Left ventricle myocardium inferior (tissue), 1 donor: ENCODE results near the gene BPIFA1. TPM values are rescaled to one million over a fixed set of nuclear protein-coding genes. Genes with fewer than 3 reads are reported as not detected.

Experiments used
- DNase-seq: peaks from one replicate; pipeline ENCODE4 v3.0.0-alpha.2; 2020
- H3K27ac ChIP-seq: fragments of 200-600 bp; replicated peaks from 2 replicates; pipeline ENCODE4 v1.8.0; 2021
- H3K27me3 ChIP-seq: fragments of 200-600 bp; 2 replicates; pipeline ENCODE4 v1.8.0; 2021; ENCODE audit warnings: low read depth
- H3K36me3 ChIP-seq: fragments of 200-600 bp; 2 replicates; pipeline ENCODE4 v1.8.0; 2021
- H3K4me1 ChIP-seq: fragments of 200-600 bp; 2 replicates; pipeline ENCODE4 v1.8.0; 2021
- H3K4me3 ChIP-seq: fragments of 200-600 bp; 2 replicates; pipeline ENCODE4 v1.8.0; 2021; ENCODE audit warnings: mild to moderate bottlenecking, moderate library complexity
- H3K9me3 ChIP-seq: fragments of 200-600 bp; replicated peaks from 2 replicates; pipeline ENCODE4 v1.8.0; 2021
- CTCF ChIP-seq: fragments of 200-600 bp; IDR thresholded peaks from 2 replicates; pipeline ENCODE4 v1.8.0; 2021; ENCODE audit warnings: antibody characterized with exemption, mild to moderate bottlenecking, borderline replicate concordance
- intact Hi-C: fragments of 100-400 bp; cut with micrococcal nuclease; formaldehyde crosslinking; loops from one replicate; pipeline ENCODE4 v1.11.0; 2022
- total RNA-seq: library from RNA; stranded (reverse); fragmentation: NEBNext Ultra II Directional; extraction: Animal tissue kit (Norgen Biotek cat#: 25700); gene quantifications from one replicate; pipeline ENCODE4 v1.2.1, GENCODE V29; 2021
- donor health status: DM: no; HTN: yes; CAD: no; lungs with severe emphysema.

The BPIFA1 gene
- total RNA-seq, 1 donor from 2014 or later: not detected

GRCh38 chr20:33278700-33279099 lies 42.9 kb downstream of the BPIFA1 start:
- Histone ChIP-seq H3K4me1 (no peaks in the 10 kb centered on the region), H3K9me3 (no peaks in the 10 kb centered on the region), H3K27ac (no peak overlapping the region), H3K27me3 (peaks cover 78% of the 10 kb centered on the region), H3K4me3 (no peak overlapping the region), H3K36me3 (no peaks in the 10 kb centered on the region)
- DNase-seq: no peak
- no peak for TF ChIP-seq CTCF
- intact Hi-C loops: no loop called here

GRCh38 chr20:33279261-33279910 lies 43.6 kb downstream of the BPIFA1 start:
- Histone ChIP-seq H3K36me3 (no peaks in the 10 kb centered on the region), H3K27ac (no peak overlapping the region), H3K9me3 (no peaks in the 10 kb centered on the region), H3K4me1 (no peaks in the 10 kb centered on the region), H3K27me3 (peaks cover 85% of the 10 kb centered on the region), H3K4me3 (no peak overlapping the region)
- no peak for TF ChIP-seq CTCF
- intact Hi-C loops: no loop called here
- no peak for DNase-seq

- Histone ChIP-seq H3K27ac (no peak overlapping the region), H3K9me3 (no peaks in the 10 kb centered on the region), H3K27me3 (peaks cover 92% of the 10 kb centered on the region), H3K4me1 (no peaks in the 10 kb centered on the region), H3K4me3 (no peak overlapping the region), H3K36me3 (no peaks in the 10 kb centered on the region)
- intact Hi-C loops: no loop called here
- DNase-seq: no peak
- TF ChIP-seq CTCF: no peak
Observed at GRCh38 chr20:33280000-33280680, 44.3 kb downstream of the BPIFA1 start.

- intact Hi-C loops: no loop called here
- H3K27me3 ChIP-seq: peaks cover 94% of the 10 kb centered on the region
- no peaks in the 10 kb centered on the region for H3K36me3 ChIP-seq
- no peak for DNase-seq
- TF ChIP-seq CTCF: no peak
- H3K9me3 ChIP-seq: no peaks in the 10 kb centered on the region
- H3K4me3 ChIP-seq: no peak overlapping the region
- no peak overlapping the region for H3K27ac ChIP-seq
- no peaks in the 10 kb centered on the region for H3K4me1 ChIP-seq
Observed at GRCh38 chr20:33280775-33281174, 45.0 kb downstream of the BPIFA1 start.

GRCh38 chr20:33281550-33282146 lies 45.9 kb downstream of the BPIFA1 start:
- TF ChIP-seq CTCF: no peak
- H3K36me3 ChIP-seq: no peaks in the 10 kb centered on the region
- intact Hi-C loops: no loop called here
- H3K27ac ChIP-seq: no peak overlapping the region
- H3K4me3 ChIP-seq: no peak overlapping the region
- no peaks in the 10 kb centered on the region for H3K9me3 ChIP-seq
- DNase-seq: no peak
- H3K4me1 ChIP-seq: no peaks in the 10 kb centered on the region
- peaks cover 93% of the 10 kb centered on the region for H3K27me3 ChIP-seq
